ENCODE measurements around the gene ANO1.

GRCh38 chr11:70183483-70184176 is 105.5 kb downstream of the ANO1 start:
- TF ChIP-seq, protein P1, sequence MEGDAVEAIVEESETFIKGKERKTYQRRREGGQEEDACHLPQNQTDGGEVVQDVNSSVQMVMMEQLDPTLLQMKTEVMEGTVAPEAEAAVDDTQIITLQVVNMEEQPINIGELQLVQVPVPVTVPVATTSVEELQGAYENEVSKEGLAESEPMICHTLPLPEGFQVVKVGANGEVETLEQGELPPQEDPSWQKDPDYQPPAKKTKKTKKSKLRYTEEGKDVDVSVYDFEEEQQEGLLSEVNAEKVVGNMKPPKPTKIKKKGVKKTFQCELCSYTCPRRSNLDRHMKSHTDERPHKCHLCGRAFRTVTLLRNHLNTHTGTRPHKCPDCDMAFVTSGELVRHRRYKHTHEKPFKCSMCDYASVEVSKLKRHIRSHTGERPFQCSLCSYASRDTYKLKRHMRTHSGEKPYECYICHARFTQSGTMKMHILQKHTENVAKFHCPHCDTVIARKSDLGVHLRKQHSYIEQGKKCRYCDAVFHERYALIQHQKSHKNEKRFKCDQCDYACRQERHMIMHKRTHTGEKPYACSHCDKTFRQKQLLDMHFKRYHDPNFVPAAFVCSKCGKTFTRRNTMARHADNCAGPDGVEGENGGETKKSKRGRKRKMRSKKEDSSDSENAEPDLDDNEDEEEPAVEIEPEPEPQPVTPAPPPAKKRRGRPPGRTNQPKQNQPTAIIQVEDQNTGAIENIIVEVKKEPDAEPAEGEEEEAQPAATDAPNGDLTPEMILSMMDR (IDR thresholded peaks at IDR 0.05; ENCODE audit: insufficient read depth, low read depth, low read length): no peak
- TF ChIP-seq EZH2 (IDR thresholded peaks at IDR 0.05; ENCODE audit: insufficient read depth, low read length): no peak
